IMR-90 (cell line): ENCODE measurements around the gene PELI1. TPM values are rescaled to one million over a fixed set of nuclear protein-coding genes. Genes with fewer than 3 reads are reported as not detected.

ENCODE experiments used
- ATAC-seq: fragments of 200-7000 bp; cut with Tn5 transposase; 2 replicates; pipeline ENCODE4 v1.9.1; 2020; ENCODE audit warnings: low read depth, mild to moderate bottlenecking, moderate library complexity
- BruUV-seq: library from RNA; stranded (reverse); fragments of 400-500 nt; replicated peaks from 2 replicates; lab custom pipeline; 2021; lab: Mats Ljungman, UMichigan
- CTCF ChIA-PET: fragments of 300-600 bp; formaldehyde crosslinking; extraction: SDS; loops from one replicate; lab custom pipeline; 2021; ENCODE audit warnings: antibody characterized with exemption; lab: Yijun Ruan, JAX
- POLR2A ChIA-PET: fragments of 300-600 bp; sonication (Branson Sonifier 250); formaldehyde crosslinking; loops from one replicate; lab custom pipeline; 2022; ENCODE audit warnings: antibody characterized with exemption; ENCODE audit not compliant: unreplicated experiment; lab: Charles Lee
- DNase-seq: peaks from one replicate; pipeline ENCODE4 v3.0.0; 2013
- H2AFZ ChIP-seq: replicated peaks from 2 replicates; pipeline ENCODE3; 2013; ENCODE audit warnings: low read length, mild to moderate bottlenecking; ENCODE audit not compliant: poor library complexity
- H2AK5ac ChIP-seq: 2 replicates; pipeline ENCODE4 v1.6.1; 2013; ENCODE audit warnings: low read depth, low read length, inconsistent platforms
- H2AK9ac ChIP-seq: replicated peaks from 2 replicates; pipeline ENCODE3; 2013; ENCODE audit warnings: mild to moderate bottlenecking, low read depth, low read length, moderate library complexity; ENCODE audit not compliant: poor library complexity
- H2BK120ac ChIP-seq: 2 replicates; pipeline ENCODE4 v1.6.1; 2013; ENCODE audit warnings: low read depth, low read length, inconsistent platforms
- H2BK15ac ChIP-seq: 3 replicates; pipeline ENCODE4 v1.6.1; 2013; ENCODE audit warnings: low read depth, low read length, inconsistent platforms
- H2BK20ac ChIP-seq: 2 replicates; pipeline ENCODE4 v1.6.1; 2013; ENCODE audit warnings: low read depth, mild to moderate bottlenecking, inconsistent platforms, low read length, moderate library complexity
- H2BK5ac ChIP-seq: 2 replicates; pipeline ENCODE4 v1.6.1; 2013; ENCODE audit warnings: mild to moderate bottlenecking, low read depth, low read length, inconsistent platforms; ENCODE audit not compliant: poor library complexity, severe bottlenecking
- H3K14ac ChIP-seq: replicated peaks from 2 replicates; pipeline ENCODE4 v1.6.1; 2013; ENCODE audit warnings: low read depth, low read length, inconsistent platforms
- H3K18ac ChIP-seq: 2 replicates; pipeline ENCODE4 v1.6.1; 2013; ENCODE audit warnings: low read depth, low read length, control low read depth
- H3K23ac ChIP-seq: 2 replicates; pipeline ENCODE4 v1.6.1; 2013; ENCODE audit warnings: low read depth, low read length, inconsistent platforms
- H3K27ac ChIP-seq: 2 replicates; pipeline ENCODE4 v1.5.1; 2013; ENCODE audit warnings: mild to moderate bottlenecking, control low read depth, low read length; ENCODE audit not compliant: insufficient read depth
- H3K27me3 ChIP-seq: 2 replicates; pipeline ENCODE4 v1.6.1; 2013; ENCODE audit warnings: low read length; ENCODE audit not compliant: control insufficient read depth, insufficient read depth
- H3K36me3 ChIP-seq: 2 replicates; pipeline ENCODE4 v1.6.1; 2013; ENCODE audit warnings: low read length, mixed read lengths; ENCODE audit not compliant: control insufficient read depth, insufficient read depth
- H3K4ac ChIP-seq: 2 replicates; pipeline ENCODE4 v1.6.1; 2013; ENCODE audit warnings: low read depth, low read length, inconsistent platforms
- H3K4me1 ChIP-seq: 2 replicates; pipeline ENCODE4 v1.6.1; 2013; ENCODE audit warnings: low read length, mixed read lengths; ENCODE audit not compliant: control insufficient read depth, insufficient read depth
- H3K4me2 ChIP-seq: 2 replicates; pipeline ENCODE4 v1.6.1; 2013; ENCODE audit warnings: low read depth, mild to moderate bottlenecking, control low read depth, low read length, moderate library complexity
- H3K4me3 ChIP-seq: 2 replicates; pipeline ENCODE4 v1.5.1; 2013; ENCODE audit warnings: low read depth, mild to moderate bottlenecking, control low read depth, low read length, moderate library complexity; ENCODE audit not compliant: insufficient read depth
- H3K56ac ChIP-seq: 2 replicates; pipeline ENCODE4 v1.6.1; 2013; ENCODE audit warnings: low read length, inconsistent platforms; ENCODE audit not compliant: insufficient read depth; ENCODE audit errors: extremely low read depth
- H3K79me1 ChIP-seq, 2 experiments: 2 replicates each; pipeline ENCODE4 v1.6.1; 2013; ENCODE audit warnings: low read length in 2 of 2, inconsistent platforms in 1 of 2, low read depth in 1 of 2
- H3K9ac ChIP-seq: 2 replicates; pipeline ENCODE4 v1.6.1; 2013; ENCODE audit warnings: low read depth, low read length, control low read depth
- H3K9me1 ChIP-seq: 2 replicates; pipeline ENCODE4 v1.6.1; 2013; ENCODE audit warnings: low read length, inconsistent platforms; ENCODE audit not compliant: insufficient read depth
- H3K9me3 ChIP-seq: 2 replicates; pipeline ENCODE4 v1.6.1; 2013; ENCODE audit warnings: low read length; ENCODE audit not compliant: control insufficient read depth, insufficient read depth
- H4K20me1 ChIP-seq: 2 replicates; pipeline ENCODE4 v1.6.1; 2013; ENCODE audit warnings: low read length, inconsistent platforms; ENCODE audit not compliant: insufficient read depth
- H4K5ac ChIP-seq: 2 replicates; pipeline ENCODE4 v1.6.1; 2013; ENCODE audit warnings: mild to moderate bottlenecking, low read depth, low read length, control low read depth
- H4K8ac ChIP-seq, 2 experiments: 2 replicates each; pipeline ENCODE4 v1.6.1; 2013; ENCODE audit warnings: low read depth in 2 of 2, low read length in 2 of 2, control low read depth in 1 of 2, inconsistent platforms in 1 of 2
- H4K91ac ChIP-seq: 2 replicates; pipeline ENCODE4 v1.6.1; 2013; ENCODE audit warnings: low read depth, low read length, inconsistent platforms; ENCODE audit not compliant: insufficient read depth
- BHLHE40 ChIP-seq: fragments of 150-350 bp; IDR thresholded peaks from 2 replicates; pipeline ENCODE4 v1.6.1; 2016; ENCODE audit warnings: mild to moderate bottlenecking, low read depth, low read length
- CEBPB ChIP-seq: IDR thresholded peaks from 2 replicates; pipeline ENCODE4 v1.6.1; 2012; ENCODE audit warnings: low read depth, low read length, improper control_type of control experiment
- CHD1 ChIP-seq: IDR thresholded peaks from 2 replicates; pipeline ENCODE4 v1.6.1; 2012; ENCODE audit warnings: low read depth, low read length, improper control_type of control experiment
- ELK1 ChIP-seq: fragments of 150-350 bp; IDR thresholded peaks from 2 replicates; pipeline ENCODE4 v1.6.1; 2016; ENCODE audit warnings: low read depth, mild to moderate bottlenecking, low read length, moderate library complexity, borderline replicate concordance
- FOS ChIP-seq: fragments of 150-350 bp; IDR thresholded peaks from 2 replicates; pipeline ENCODE4 v1.6.1; 2016; ENCODE audit warnings: low read depth, low read length
- MAFK ChIP-seq: IDR thresholded peaks from 2 replicates; pipeline ENCODE4 v1.6.1; 2012; ENCODE audit warnings: low read depth, low read length, improper control_type of control experiment
- MAZ ChIP-seq: IDR thresholded peaks from 2 replicates; pipeline ENCODE4 v1.6.1; 2012; ENCODE audit warnings: low read depth, mild to moderate bottlenecking, low read length, improper control_type of control experiment, moderate library complexity, borderline replicate concordance
- MXI1 ChIP-seq: IDR thresholded peaks from 2 replicates; pipeline ENCODE4 v1.6.1; 2012; ENCODE audit warnings: low read depth, mild to moderate bottlenecking, low read length, moderate library complexity, borderline replicate concordance
- NFE2L2 ChIP-seq: fragments of 150-350 bp; IDR thresholded peaks from 2 replicates; pipeline ENCODE4 v1.6.1; 2016; ENCODE audit warnings: low read depth, mild to moderate bottlenecking, low read length
- POLR2A ChIP-seq: IDR thresholded peaks from 2 replicates; pipeline ENCODE4 v1.6.1; 2012; ENCODE audit warnings: mild to moderate bottlenecking, low read depth, low read length
- RAD21 ChIP-seq: IDR thresholded peaks from 2 replicates; pipeline ENCODE4 v1.6.1; 2012; ENCODE audit warnings: low read length, improper control_type of control experiment
- RCOR1 ChIP-seq: IDR thresholded peaks from 2 replicates; pipeline ENCODE4 v1.6.1; 2012; ENCODE audit warnings: mild to moderate bottlenecking, low read length, improper control_type of control experiment; ENCODE audit not compliant: insufficient replicate concordance
- RFX5 ChIP-seq: IDR thresholded peaks from 2 replicates; pipeline ENCODE4 v1.8.0; 2012; ENCODE audit warnings: low read depth, mild to moderate bottlenecking, low read length, moderate library complexity
- SMC3 ChIP-seq: fragments of 150-350 bp; IDR thresholded peaks from 2 replicates; pipeline ENCODE4 v1.6.1; 2016; ENCODE audit warnings: low read depth, mild to moderate bottlenecking, antibody characterized with exemption, low read length, moderate library complexity
- WGBS, 2 experiments: methylation state at CpG; one replicate each; pipeline versions ENCODE4 v1.1.5 to v1.1.7; 2013; ENCODE audit warnings: missing lambda C conversion rate in 2 of 2; ENCODE audit not compliant: insufficient read length in 1 of 2; ENCODE audit errors: extremely low coverage in 2 of 2; 5-methylcytosine and 5-hydroxymethylcytosine counted together
- dilution Hi-C: fragments of 300-500 bp; cut with HindIII; formaldehyde crosslinking; loops from one replicate; pipeline ENCODE4 v1.14.3; 2018; ENCODE audit warnings: low sequenced_read_pairs; ENCODE audit not compliant: unreplicated experiment
- in situ Hi-C: fragments of 300-500 bp; cut with MboI; formaldehyde crosslinking; loops from 3 replicates; pipeline ENCODE4 v1.14.3; 2019; ENCODE audit warnings: low sequenced_read_pairs, inconsistent platforms, mixed read lengths
- intact Hi-C: fragments of 100-400 bp; cut with micrococcal nuclease; formaldehyde crosslinking; loops from 2 replicates; pipeline ENCODE4 v1.10.0; 2022
- polyA plus RNA-seq, 3 experiments: library from polyadenylated mRNA; depleted of rRNA; stranded (reverse); fragments of >200 nt; gene quantifications; 2 replicates each; pipeline ENCODE4 v1.2.3, GENCODE V29; 2012; ENCODE audit warnings: low replicate concordance in 1 of 3
- total RNA-seq: library from RNA; depleted of rRNA; stranded (reverse); fragments of >200 nt; gene quantifications from 2 replicates; pipeline ENCODE4 v1.2.3, GENCODE V29; 2012
- TF ChIP-seq, protein P1 (sequence below): fragments of 150-350 bp; IDR thresholded peaks from 2 replicates; pipeline ENCODE4 v1.6.1; 2017; ENCODE audit warnings: mild to moderate bottlenecking, antibody characterized with exemption, low read length, low read depth
- TF ChIP-seq, protein P2 (sequence below): conservative IDR thresholded peaks from 2 replicates; pipeline ENCODE4 v1.5.1; 2012; ENCODE audit warnings: mild to moderate bottlenecking, low read depth, low read length, improper control_type of control experiment

PELI1 gene
- total and polyA plus RNA-seq, 2 of the 4 experiments (the other 2 are of a cell fraction), result 2.2 to 2.5 TPM

- Histone ChIP-seq H3K4me1 (no peaks in the 10 kb centered on the region), H3K4me2 (no peak overlapping the region), H3K9me1 (no peaks in the 10 kb centered on the region), H2AK5ac (no peak overlapping the region), H2BK20ac (no peak overlapping the region), H3K27me3 (peaks cover 4% of the 10 kb centered on the region; the same call in 1 of the 2 replicates), H2AK9ac (no peak overlapping the region), H3K79me1 (no peaks in the 10 kb centered on the region), H4K20me1 (no peaks in the 10 kb centered on the region), H3K9me3 (no peaks in the 10 kb centered on the region), H3K36me3 (no peaks in the 10 kb centered on the region), H2BK15ac (no peak overlapping the region), H2AFZ (no peak overlapping the region), H3K18ac (no peak overlapping the region), H3K27ac (no peak overlapping the region), H2BK5ac (no peak overlapping the region), H3K56ac (no peak overlapping the region), H3K14ac (no peak overlapping the region), H3K4ac (no peak overlapping the region), H4K5ac (no peak overlapping the region), H4K91ac (no peak overlapping the region), H3K23ac (no peak overlapping the region), H3K4me3 (no peak overlapping the region), H4K8ac (no peak overlapping the region), H3K9ac (no peak overlapping the region), H2BK120ac (no peak overlapping the region)
- no TSS peak for BruUV-seq
- no peak for DNase-seq
- TF ChIP-seq NFE2L2, result no peak
- no peak for TF ChIP-seq RFX5
- TF ChIP-seq POLR2A, result no peak
- TF ChIP-seq CEBPB, result no peak
- TF ChIP-seq, protein P1, sequence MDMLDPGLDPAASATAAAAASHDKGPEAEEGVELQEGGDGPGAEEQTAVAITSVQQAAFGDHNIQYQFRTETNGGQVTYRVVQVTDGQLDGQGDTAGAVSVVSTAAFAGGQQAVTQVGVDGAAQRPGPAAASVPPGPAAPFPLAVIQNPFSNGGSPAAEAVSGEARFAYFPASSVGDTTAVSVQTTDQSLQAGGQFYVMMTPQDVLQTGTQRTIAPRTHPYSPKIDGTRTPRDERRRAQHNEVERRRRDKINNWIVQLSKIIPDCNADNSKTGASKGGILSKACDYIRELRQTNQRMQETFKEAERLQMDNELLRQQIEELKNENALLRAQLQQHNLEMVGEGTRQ, result no peak
- no peak for TF ChIP-seq SMC3
- no peak for TF ChIP-seq CHD1
- TF ChIP-seq, protein P2, sequence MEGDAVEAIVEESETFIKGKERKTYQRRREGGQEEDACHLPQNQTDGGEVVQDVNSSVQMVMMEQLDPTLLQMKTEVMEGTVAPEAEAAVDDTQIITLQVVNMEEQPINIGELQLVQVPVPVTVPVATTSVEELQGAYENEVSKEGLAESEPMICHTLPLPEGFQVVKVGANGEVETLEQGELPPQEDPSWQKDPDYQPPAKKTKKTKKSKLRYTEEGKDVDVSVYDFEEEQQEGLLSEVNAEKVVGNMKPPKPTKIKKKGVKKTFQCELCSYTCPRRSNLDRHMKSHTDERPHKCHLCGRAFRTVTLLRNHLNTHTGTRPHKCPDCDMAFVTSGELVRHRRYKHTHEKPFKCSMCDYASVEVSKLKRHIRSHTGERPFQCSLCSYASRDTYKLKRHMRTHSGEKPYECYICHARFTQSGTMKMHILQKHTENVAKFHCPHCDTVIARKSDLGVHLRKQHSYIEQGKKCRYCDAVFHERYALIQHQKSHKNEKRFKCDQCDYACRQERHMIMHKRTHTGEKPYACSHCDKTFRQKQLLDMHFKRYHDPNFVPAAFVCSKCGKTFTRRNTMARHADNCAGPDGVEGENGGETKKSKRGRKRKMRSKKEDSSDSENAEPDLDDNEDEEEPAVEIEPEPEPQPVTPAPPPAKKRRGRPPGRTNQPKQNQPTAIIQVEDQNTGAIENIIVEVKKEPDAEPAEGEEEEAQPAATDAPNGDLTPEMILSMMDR, result no peak
- no peak for TF ChIP-seq RAD21
- TF ChIP-seq MXI1, result no peak
- TF ChIP-seq MAFK, result no peak
- no peak for TF ChIP-seq ELK1
- TF ChIP-seq RCOR1, result no peak
- no peak for TF ChIP-seq FOS
- no peak for TF ChIP-seq BHLHE40
- TF ChIP-seq MAZ, result no peak
- ChIA-PET CTCF (interaction anchor here (1.2 kb wide), 1 partner anchor 266 kb away, joined by 3 read pairs; no protein-coding TSS in a partner anchor), POLR2A (no interaction called here)
- dilution Hi-C loops (no loop called here), in situ Hi-C loops (loop anchor here (5.0 to 25.0 kb wide), 2 partner anchors 286 to 841 kb away; no protein-coding TSS in a partner anchor), intact Hi-C loops (loop anchor here (5.0 kb wide), 1 partner anchor 266 kb away; no protein-coding TSS in a partner anchor)
- no peak for ATAC-seq
- no CpG with 5 or more reads among the region's 2 CpGs for WGBS, 2 experiments
These were observed 98.3 kb downstream of the PELI1 start for GRCh38 chr2:64045938-64046337.
